Measurements from ENCODE around the gene SUPV3L1. TPM values are rescaled to one million over a fixed set of nuclear protein-coding genes. Genes with fewer than 3 reads are reported as not detected.

The SUPV3L1 gene
- total RNA-seq, 1 experiment from 2014 or later = 117 TPM

DNA sequence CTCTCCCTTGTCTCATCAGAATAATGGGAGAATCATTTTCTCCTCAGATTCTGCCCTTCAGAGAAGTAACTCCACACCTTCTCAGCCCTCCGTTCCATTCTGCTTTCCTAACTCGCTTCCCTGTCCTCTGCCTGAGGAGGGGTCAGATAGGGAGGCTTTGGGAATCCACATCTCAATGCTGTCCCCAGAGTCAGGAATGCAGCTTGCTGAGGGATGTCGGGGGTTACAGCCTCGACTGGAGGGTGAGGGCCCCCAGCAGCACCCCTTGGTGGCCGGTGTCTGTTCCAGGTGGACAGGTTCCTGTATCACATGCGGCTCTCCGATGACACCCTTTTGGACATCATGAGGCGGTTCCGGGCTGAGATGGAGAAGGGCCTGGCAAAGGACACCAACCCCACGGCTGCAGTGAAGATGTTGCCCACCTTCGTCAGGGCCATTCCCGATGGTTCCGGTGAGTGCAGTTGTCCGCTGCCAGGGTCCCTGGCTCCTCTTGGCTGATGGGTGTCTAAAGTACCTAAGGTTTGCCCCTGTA lies 47.0 kb downstream of the SUPV3L1 start:
- ChIA-PET CTCF (interaction anchor here (0.6 kb wide), 1 partner anchor 178 kb away, joined by 3 read pairs; no protein-coding TSS in a partner anchor), POLR2A (ENCODE audit: unreplicated experiment) (no interaction called here)
- H3K79me2 ChIP-seq (ENCODE audit: low read length) = no peaks in the 10 kb centered on the region
- H3K4me1 ChIP-seq (ENCODE audit: insufficient read depth, low read length) = peaks cover 33% of the 10 kb centered on the region
- no peaks in the 10 kb centered on the region for H3K36me3 ChIP-seq (ENCODE audit: low read depth, low read length)
- TF ChIP-seq EZH2 (IDR thresholded peaks at IDR 0.05; ENCODE audit: low read length, unreplicated experiment) (no peak), EZH2phosphoT487 (IDR thresholded peaks at IDR 0.05; ENCODE audit: borderline replicate concordance, low read length) (no peak)
- TF ChIP-seq, protein P1, sequence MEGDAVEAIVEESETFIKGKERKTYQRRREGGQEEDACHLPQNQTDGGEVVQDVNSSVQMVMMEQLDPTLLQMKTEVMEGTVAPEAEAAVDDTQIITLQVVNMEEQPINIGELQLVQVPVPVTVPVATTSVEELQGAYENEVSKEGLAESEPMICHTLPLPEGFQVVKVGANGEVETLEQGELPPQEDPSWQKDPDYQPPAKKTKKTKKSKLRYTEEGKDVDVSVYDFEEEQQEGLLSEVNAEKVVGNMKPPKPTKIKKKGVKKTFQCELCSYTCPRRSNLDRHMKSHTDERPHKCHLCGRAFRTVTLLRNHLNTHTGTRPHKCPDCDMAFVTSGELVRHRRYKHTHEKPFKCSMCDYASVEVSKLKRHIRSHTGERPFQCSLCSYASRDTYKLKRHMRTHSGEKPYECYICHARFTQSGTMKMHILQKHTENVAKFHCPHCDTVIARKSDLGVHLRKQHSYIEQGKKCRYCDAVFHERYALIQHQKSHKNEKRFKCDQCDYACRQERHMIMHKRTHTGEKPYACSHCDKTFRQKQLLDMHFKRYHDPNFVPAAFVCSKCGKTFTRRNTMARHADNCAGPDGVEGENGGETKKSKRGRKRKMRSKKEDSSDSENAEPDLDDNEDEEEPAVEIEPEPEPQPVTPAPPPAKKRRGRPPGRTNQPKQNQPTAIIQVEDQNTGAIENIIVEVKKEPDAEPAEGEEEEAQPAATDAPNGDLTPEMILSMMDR (conservative IDR thresholded peaks at IDR 0.05; ENCODE audit: low read depth, low read length) = no peak
- no peak overlapping the region for H3K27ac ChIP-seq (ENCODE audit: low read length)
- H3K4me2 ChIP-seq (ENCODE audit: low read length) = no peak overlapping the region
- H3F3A ChIP-seq (ENCODE audit: low read length, unreplicated experiment) = no peaks in the 10 kb centered on the region
- H3K9me3 ChIP-seq (ENCODE audit: low read length) = no peaks in the 10 kb centered on the region
- no peak overlapping the region for H3K9ac ChIP-seq (ENCODE audit: low read length)
- BruUV-seq (replicated peaks) = no TSS peak
- intact Hi-C loops (cut with micrococcal nuclease) = no loop called here
- DNase-seq = no peak
- H3K9me2 ChIP-seq (replicated peaks; ENCODE audit: low read length) = no peaks in the 10 kb centered on the region
- H3K27me3 ChIP-seq (ENCODE audit: low read length) = no peaks in the 10 kb centered on the region
- H2AFZ ChIP-seq (ENCODE audit: low read length) = no peak overlapping the region
- H3K4me3 ChIP-seq (ENCODE audit: low read length) = no peak overlapping the region
- H4K20me1 ChIP-seq (ENCODE audit: low read length) = no peaks in the 10 kb centered on the region
- ATAC-seq = no peak

DNA sequence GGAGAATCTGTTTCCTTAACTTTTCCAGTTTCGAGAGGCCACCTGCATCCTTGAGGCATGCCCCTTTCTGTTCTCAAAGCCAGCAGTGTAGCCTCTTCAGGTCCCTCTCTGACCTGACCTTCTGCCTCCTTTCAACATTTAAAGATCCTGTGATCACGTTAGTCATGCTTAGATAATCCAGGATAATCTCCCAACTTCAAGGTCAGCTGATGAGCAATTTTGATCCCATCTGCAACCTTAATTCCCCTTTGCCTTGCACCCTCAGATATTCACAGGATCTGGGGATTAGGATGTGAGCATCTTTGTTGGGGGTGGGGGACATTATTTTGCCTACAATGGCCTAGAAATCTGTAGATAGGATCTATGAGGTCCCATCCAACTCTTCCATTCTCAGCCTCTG lies 48.1 kb downstream of the SUPV3L1 start:
- CTCF ChIA-PET = no interaction called here
- H3K9me2 ChIP-seq (replicated peaks; ENCODE audit: low read length) = no peaks in the 10 kb centered on the region
- no peaks in the 10 kb centered on the region for H3F3A ChIP-seq (ENCODE audit: low read length, unreplicated experiment)
- no peaks in the 10 kb centered on the region for H4K20me1 ChIP-seq (ENCODE audit: low read length)
- H2AFZ ChIP-seq (ENCODE audit: low read length) = no peak overlapping the region
- TF ChIP-seq EZH2phosphoT487 (IDR thresholded peaks at IDR 0.05; ENCODE audit: borderline replicate concordance, low read length) (no peak), EZH2 (IDR thresholded peaks at IDR 0.05; ENCODE audit: low read length, unreplicated experiment) (no peak)
- TF ChIP-seq, protein P1 (conservative IDR thresholded peaks at IDR 0.05; ENCODE audit: low read depth, low read length) = no peak
- no peaks in the 10 kb centered on the region for H3K36me3 ChIP-seq (ENCODE audit: low read depth, low read length)
- no peaks in the 10 kb centered on the region for H3K79me2 ChIP-seq (ENCODE audit: low read length)
- H3K4me1 ChIP-seq (ENCODE audit: insufficient read depth, low read length) = peaks cover 33% of the 10 kb centered on the region
- no TSS peak for BruUV-seq (replicated peaks)
- no peak overlapping the region for H3K9ac ChIP-seq (ENCODE audit: low read length)
- H3K4me3 ChIP-seq (ENCODE audit: low read length) = no peak overlapping the region
- ATAC-seq (no peak), DNase-seq (no peak)
- POLR2A ChIA-PET (ENCODE audit: unreplicated experiment) = no interaction called here
- H3K27ac ChIP-seq (ENCODE audit: low read length) = no peak overlapping the region
- intact Hi-C loops (cut with micrococcal nuclease) = no loop called here
- H3K9me3 ChIP-seq (ENCODE audit: low read length) = no peaks in the 10 kb centered on the region
- H3K4me2 ChIP-seq (ENCODE audit: low read length) = no peak overlapping the region
- no peaks in the 10 kb centered on the region for H3K27me3 ChIP-seq (ENCODE audit: low read length)

DNA sequence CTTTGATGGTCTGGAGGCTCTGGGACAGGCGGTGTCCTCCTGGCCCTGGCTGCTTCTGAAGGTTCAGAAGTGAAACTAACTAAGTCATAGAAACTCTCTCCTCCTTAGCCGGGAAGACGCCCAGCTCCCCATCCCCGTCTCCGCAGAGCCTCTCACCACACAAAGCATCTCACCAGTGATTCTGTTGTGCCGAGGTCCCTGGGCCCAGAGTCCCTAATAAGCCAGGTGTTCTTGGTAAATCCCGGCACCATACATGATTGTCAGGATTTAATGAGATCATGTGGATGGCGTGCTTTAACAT lies 49.5 kb downstream of the SUPV3L1 start:
- no peak for ATAC-seq
- POLR2A ChIA-PET (ENCODE audit: unreplicated experiment) = no interaction called here

More for the DNA sequence above, 49.5 kb downstream of the SUPV3L1 start:
- H3K9ac ChIP-seq (ENCODE audit: low read length) = no peak overlapping the region
- H3F3A ChIP-seq (ENCODE audit: low read length, unreplicated experiment) = no peaks in the 10 kb centered on the region
- H4K20me1 ChIP-seq (ENCODE audit: low read length) = no peaks in the 10 kb centered on the region
- no peak overlapping the region for H3K27ac ChIP-seq (ENCODE audit: low read length)
- H3K9me3 ChIP-seq (ENCODE audit: low read length) = no peaks in the 10 kb centered on the region
- H3K36me3 ChIP-seq (ENCODE audit: low read depth, low read length) = no peaks in the 10 kb centered on the region
- DNase-seq = no peak
- no peak overlapping the region for H3K4me3 ChIP-seq (ENCODE audit: low read length)
- H3K9me2 ChIP-seq (replicated peaks; ENCODE audit: low read length) = no peaks in the 10 kb centered on the region
- H3K79me2 ChIP-seq (ENCODE audit: low read length) = no peaks in the 10 kb centered on the region
- H2AFZ ChIP-seq (ENCODE audit: low read length) = no peak overlapping the region
- H3K4me1 ChIP-seq (ENCODE audit: insufficient read depth, low read length) = peaks cover 32% of the 10 kb centered on the region
- H3K4me2 ChIP-seq (ENCODE audit: low read length) = no peak overlapping the region
- TF ChIP-seq EZH2phosphoT487 (IDR thresholded peaks at IDR 0.05; ENCODE audit: borderline replicate concordance, low read length) = no peak
- TF ChIP-seq, protein P1 (conservative IDR thresholded peaks at IDR 0.05; ENCODE audit: low read depth, low read length) = no peak
- TF ChIP-seq EZH2 (IDR thresholded peaks at IDR 0.05; ENCODE audit: low read length, unreplicated experiment) = no peak
- no TSS peak for BruUV-seq (replicated peaks)
- intact Hi-C loops (cut with micrococcal nuclease) = no loop called here
- no peaks in the 10 kb centered on the region for H3K27me3 ChIP-seq (ENCODE audit: low read length)
- CTCF ChIA-PET = no interaction called here

Data from PC-3 (cell line).